LNCaP clone FGC (cell line): ENCODE measurements around the gene USH2A.

Experiments
- DNase-seq: peaks from one replicate; pipeline ENCODE4 v3.0.0-alpha.2; 2011; ENCODE audit warnings: low read depth
- H3K4me3 ChIP-seq: 2 replicates; pipeline ENCODE4 v1.5.1; 2011; ENCODE audit warnings: mild to moderate bottlenecking, low read depth, low read length, control low read depth
- TF ChIP-seq, protein P1 (sequence below): IDR thresholded peaks from 2 replicates; pipeline ENCODE4 v1.5.1; 2012; ENCODE audit warnings: mild to moderate bottlenecking; ENCODE audit not compliant: control insufficient read depth, insufficient read depth; ENCODE audit errors: extremely low read depth

The USH2A gene

DNA sequence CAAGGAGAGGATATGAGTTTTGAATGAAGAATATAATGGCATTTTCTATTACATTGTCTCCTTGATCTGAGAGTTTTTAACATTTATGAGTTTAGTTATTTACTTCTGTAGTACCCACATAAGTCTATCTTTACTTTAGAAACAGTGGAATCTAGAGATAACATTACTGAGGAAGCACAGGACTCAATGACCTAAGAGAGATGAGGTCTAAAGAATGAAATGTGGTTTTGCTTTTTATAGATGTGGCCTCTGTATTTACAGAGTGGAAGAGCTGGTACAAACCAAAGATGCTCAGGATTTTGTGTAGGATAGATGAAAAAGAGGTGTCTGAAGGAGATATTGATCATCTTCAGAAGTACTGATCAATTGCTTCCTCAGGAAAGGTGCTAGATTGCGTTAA is 678.8 kb downstream of the USH2A start:
- TF ChIP-seq, protein P1, sequence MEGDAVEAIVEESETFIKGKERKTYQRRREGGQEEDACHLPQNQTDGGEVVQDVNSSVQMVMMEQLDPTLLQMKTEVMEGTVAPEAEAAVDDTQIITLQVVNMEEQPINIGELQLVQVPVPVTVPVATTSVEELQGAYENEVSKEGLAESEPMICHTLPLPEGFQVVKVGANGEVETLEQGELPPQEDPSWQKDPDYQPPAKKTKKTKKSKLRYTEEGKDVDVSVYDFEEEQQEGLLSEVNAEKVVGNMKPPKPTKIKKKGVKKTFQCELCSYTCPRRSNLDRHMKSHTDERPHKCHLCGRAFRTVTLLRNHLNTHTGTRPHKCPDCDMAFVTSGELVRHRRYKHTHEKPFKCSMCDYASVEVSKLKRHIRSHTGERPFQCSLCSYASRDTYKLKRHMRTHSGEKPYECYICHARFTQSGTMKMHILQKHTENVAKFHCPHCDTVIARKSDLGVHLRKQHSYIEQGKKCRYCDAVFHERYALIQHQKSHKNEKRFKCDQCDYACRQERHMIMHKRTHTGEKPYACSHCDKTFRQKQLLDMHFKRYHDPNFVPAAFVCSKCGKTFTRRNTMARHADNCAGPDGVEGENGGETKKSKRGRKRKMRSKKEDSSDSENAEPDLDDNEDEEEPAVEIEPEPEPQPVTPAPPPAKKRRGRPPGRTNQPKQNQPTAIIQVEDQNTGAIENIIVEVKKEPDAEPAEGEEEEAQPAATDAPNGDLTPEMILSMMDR: no peak
- H3K4me3 ChIP-seq: no peak overlapping the region
- DNase-seq: no peak

DNA sequence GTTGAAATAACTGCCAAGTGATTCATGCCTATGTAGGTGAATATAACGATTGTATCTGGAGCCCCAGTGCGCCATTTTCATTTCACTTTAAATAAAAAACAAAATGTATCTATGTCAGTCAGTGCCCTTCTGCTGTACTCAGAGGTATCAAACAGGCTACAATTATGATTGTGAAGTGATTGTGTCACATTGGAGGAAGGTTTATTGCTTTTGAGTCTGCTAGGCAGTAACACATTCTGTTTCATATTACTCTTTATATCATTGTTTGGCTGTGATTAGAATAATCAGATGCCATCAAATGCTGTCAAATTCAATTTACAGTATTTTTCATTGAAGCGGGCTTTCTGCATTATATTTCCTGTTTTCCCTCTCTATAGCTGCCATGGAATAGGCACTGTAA is 684.2 kb downstream of the USH2A start:
- no peak for DNase-seq
- TF ChIP-seq, protein P1: no peak
- H3K4me3 ChIP-seq: no peak overlapping the region

DNA sequence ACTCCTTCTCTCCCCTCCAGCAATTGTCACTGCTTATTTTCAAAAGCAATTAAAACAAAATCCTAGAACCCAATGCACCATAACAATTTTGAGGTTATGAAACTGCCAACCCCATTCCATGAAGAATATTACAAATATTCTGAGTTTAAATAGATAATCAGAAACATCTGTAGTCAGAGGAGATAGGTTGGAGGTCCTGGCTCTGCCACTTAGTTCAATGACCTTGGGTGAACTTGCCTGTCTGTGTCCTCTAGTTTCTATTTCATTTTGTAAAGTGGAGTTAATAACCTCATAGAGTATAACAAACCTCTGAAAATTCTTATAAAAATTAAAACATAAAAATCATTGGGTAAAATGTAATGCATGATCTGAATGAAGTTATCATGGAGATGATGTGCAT is 691.5 kb downstream of the USH2A start:
- H3K4me3 ChIP-seq: no peak overlapping the region
- TF ChIP-seq, protein P1: no peak
- DNase-seq: no peak

DNA sequence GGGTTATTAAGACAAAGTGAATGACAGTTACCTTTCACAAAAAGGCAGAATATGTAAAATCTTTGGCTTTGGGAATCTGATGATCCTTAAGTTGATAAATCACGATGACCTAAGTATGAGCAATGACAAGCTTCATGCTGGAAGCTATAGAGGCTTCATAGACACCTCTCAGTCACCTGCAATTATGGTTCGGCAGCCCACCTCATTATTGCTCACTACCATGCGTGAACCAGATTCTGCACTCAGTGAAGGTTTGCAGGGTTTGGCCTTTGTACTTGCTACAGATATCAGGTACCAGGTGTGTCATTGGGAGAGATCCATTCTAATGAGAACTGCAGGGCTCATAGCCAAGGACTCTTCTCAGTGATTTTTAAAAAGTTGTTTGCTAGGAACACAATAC is 692.6 kb downstream of the USH2A start:
- TF ChIP-seq, protein P1: no peak
- no peak overlapping the region for H3K4me3 ChIP-seq
- no peak for DNase-seq

DNA sequence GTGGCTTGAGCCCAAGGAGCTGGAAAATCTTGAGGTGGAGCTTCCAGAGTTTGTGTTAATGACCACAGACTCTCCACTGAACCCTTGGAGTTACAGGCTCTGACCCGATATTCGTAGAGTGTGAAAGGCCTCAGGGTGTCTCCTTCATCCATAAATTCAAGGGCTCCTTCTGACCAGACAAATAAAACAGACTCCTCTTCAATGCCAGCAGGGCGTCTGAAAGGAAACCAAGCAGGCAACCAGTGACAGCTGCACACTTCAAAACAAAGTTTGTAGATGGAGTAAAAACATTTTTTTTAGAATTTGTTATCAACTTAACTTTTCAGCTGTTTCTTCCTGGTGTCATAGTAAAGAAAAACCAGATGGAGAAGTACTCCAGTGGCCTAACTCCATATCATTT is 695.1 kb downstream of the USH2A start:
- TF ChIP-seq, protein P1: no peak
- no peak overlapping the region for H3K4me3 ChIP-seq
- no peak for DNase-seq

DNA sequence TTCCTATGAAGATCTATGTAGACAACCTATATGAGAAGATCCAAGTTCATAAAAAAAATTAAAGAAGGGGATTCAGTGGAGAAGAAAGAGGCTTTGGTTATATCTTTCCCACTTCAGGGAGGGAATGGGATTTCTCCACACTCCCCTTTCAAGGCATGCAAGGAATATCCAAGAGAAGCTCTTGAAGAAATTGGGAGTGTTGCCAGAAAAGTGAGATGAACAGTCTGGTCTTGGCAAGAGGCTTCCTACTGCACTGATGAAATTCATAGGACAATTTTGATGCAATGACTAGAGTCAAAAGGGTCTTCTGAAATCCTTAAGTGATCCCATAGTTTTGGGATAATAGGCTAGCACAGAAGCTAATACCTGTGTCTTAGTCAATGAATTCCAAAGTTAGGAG is 703.1 kb downstream of the USH2A start:
- TF ChIP-seq, protein P1: no peak
- DNase-seq: no peak
- H3K4me3 ChIP-seq: no peak overlapping the region

DNA sequence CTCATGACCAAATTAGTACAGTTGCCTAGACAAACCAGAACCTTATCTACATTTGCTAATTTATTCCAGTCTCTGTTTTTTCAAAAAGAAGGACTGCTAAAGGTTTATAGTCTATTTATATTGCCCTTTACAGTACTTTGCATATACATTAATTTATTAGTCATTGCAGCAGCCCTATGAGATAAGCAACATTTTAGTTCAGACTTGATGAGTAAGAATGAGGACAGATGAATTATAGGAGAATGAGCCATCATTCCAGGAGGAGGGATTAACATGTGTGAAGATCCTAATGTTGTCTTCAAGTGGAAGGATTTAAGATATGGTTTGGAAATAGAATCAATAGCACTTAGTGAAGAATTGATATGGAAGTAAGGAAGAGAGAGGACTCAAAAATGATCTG is 703.7 kb downstream of the USH2A start:
- no peak for DNase-seq
- TF ChIP-seq, protein P1: no peak
- H3K4me3 ChIP-seq: no peak overlapping the region
